ENCODE results near the gene SLC27A3. TPM values are rescaled to one million over a fixed set of nuclear protein-coding genes. Genes with fewer than 3 reads are reported as not detected.

SLC27A3 gene
- total RNA-seq, 2 experiments from 2014 or later, result 4.5 to 10.2 TPM

- peak overlapping the region; percentile 57 for H3K4me2 ChIP-seq (ENCODE audit: low read length)
- no peaks in the 10 kb centered on the region for H3K79me2 ChIP-seq (ENCODE audit: insufficient read depth, low read depth, low read length)
- no peak overlapping the region for H3K4me3 ChIP-seq (ENCODE audit: low read depth, low read length, poor library complexity, severe bottlenecking)
- ChIA-PET CTCF (ENCODE audit: unreplicated experiment) (interaction anchor here (0.6 kb wide), 1 partner anchor 18 kb away, joined by 13 read pairs; no protein-coding TSS in a partner anchor), POLR2A (interaction anchor here (0.6 to 1.2 kb wide), 8 partner anchors 11 to 408 kb away, joined by 3 to 5 read pairs (median 4); partner anchors contain the start of gene RPS27)
- peak overlapping the region; percentile 86 for H3K27ac ChIP-seq (ENCODE audit: low read depth, low read length, poor library complexity, severe bottlenecking)
- H2AFZ ChIP-seq (ENCODE audit: low read length), result no peak overlapping the region
- H3K4me1 ChIP-seq (ENCODE audit: insufficient read depth, low read length, poor library complexity, severe bottlenecking), result peaks cover 37% of the 10 kb centered on the region
- no peak for DNase-seq (ENCODE audit: low spot score)
- H3K36me3 ChIP-seq (ENCODE audit: insufficient read depth, low read length), result peaks cover 52% of the 10 kb centered on the region; the same call in 1 of the 2 replicates
- no peaks in the 10 kb centered on the region for H4K20me1 ChIP-seq (ENCODE audit: insufficient read depth, low read length)
- intact Hi-C loops (cut with micrococcal nuclease; ENCODE audit: unreplicated experiment), result loop anchor here (2.0 kb wide), 1 partner anchor 115 kb away; no protein-coding TSS in a partner anchor
- no TSS peak for BruUV-seq (replicated peaks)
- TF ChIP-seq, protein P1, sequence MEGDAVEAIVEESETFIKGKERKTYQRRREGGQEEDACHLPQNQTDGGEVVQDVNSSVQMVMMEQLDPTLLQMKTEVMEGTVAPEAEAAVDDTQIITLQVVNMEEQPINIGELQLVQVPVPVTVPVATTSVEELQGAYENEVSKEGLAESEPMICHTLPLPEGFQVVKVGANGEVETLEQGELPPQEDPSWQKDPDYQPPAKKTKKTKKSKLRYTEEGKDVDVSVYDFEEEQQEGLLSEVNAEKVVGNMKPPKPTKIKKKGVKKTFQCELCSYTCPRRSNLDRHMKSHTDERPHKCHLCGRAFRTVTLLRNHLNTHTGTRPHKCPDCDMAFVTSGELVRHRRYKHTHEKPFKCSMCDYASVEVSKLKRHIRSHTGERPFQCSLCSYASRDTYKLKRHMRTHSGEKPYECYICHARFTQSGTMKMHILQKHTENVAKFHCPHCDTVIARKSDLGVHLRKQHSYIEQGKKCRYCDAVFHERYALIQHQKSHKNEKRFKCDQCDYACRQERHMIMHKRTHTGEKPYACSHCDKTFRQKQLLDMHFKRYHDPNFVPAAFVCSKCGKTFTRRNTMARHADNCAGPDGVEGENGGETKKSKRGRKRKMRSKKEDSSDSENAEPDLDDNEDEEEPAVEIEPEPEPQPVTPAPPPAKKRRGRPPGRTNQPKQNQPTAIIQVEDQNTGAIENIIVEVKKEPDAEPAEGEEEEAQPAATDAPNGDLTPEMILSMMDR (conservative IDR thresholded peaks at IDR 0.05; ENCODE audit: low read length), result no peak
- no peak for TF ChIP-seq EZH2phosphoT487 (IDR thresholded peaks at IDR 0.05; ENCODE audit: borderline replicate concordance, low read depth, low read length)
- H3K9me2 ChIP-seq (ENCODE audit: insufficient read depth, low read length), result no peaks in the 10 kb centered on the region
- H3K9me3 ChIP-seq (ENCODE audit: low read length), result no peaks in the 10 kb centered on the region
These were observed 30.9 kb downstream of the SLC27A3 start for GRCh38 chr1:153805886-153806719.

DNA sequence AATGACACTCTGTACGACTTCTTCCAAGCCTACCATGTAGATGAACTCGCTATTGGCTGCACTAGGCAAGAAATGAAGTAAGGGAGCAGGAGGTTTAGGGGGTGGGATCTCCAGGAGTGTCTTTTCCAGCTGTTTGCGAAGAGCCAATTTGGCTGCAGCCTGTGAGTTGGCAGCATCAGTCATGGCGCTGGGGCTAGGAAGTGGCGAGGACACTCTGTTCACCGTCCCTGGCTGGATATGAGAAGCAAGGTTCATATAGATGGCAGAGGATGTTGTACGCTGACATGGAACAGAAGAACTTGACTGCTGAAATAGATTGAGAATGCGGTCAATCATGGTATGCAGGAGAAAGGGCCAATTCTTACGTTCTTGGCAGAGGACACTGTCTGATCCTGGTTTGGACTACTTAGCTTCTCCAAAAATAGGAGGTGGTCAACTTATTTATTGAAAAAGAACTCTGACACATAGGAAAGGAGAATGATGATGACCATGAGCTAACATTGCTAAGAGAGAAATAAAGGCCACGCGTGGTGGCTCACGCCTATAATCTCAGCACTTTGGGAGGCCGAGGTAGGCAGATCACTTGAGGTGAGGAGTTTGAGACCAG lies 41.2 kb downstream of the SLC27A3 start:
- Histone ChIP-seq H3K9me3 (ENCODE audit: low read length) (no peaks in the 10 kb centered on the region), H4K20me1 (ENCODE audit: insufficient read depth, low read length) (0 out of 2 replicates have a peak, but pooled peaks cover 4% of the 10 kb centered on the region), H3K4me3 (ENCODE audit: low read depth, low read length, poor library complexity, severe bottlenecking) (no peak overlapping the region), H3K27ac (ENCODE audit: low read depth, low read length, poor library complexity, severe bottlenecking) (no peak overlapping the region), H3K4me1 (ENCODE audit: insufficient read depth, low read length, poor library complexity, severe bottlenecking) (peaks cover 3% of the 10 kb centered on the region), H3K36me3 (ENCODE audit: insufficient read depth, low read length) (peaks cover 86% of the 10 kb centered on the region), H3K9me2 (ENCODE audit: insufficient read depth, low read length) (no peaks in the 10 kb centered on the region), H3K79me2 (ENCODE audit: insufficient read depth, low read depth, low read length) (peaks cover 7% of the 10 kb centered on the region; the same call in 1 of the 2 replicates), H3K4me2 (ENCODE audit: low read length) (no peak overlapping the region), H2AFZ (ENCODE audit: low read length) (no peak overlapping the region)
- CTCF ChIA-PET (ENCODE audit: unreplicated experiment), result no interaction called here
- TF ChIP-seq, protein P1 (conservative IDR thresholded peaks at IDR 0.05; ENCODE audit: low read length), result no peak
- no peak for TF ChIP-seq EZH2phosphoT487 (IDR thresholded peaks at IDR 0.05; ENCODE audit: borderline replicate concordance, low read depth, low read length)
- intact Hi-C loops (cut with micrococcal nuclease; ENCODE audit: unreplicated experiment), result no loop called here
- DNase-seq (ENCODE audit: low spot score), result no peak
- POLR2A ChIA-PET, result interaction anchor here (0.5 to 1.4 kb wide), 4 partner anchors 10 to 419 kb away, joined by 3 to 5 read pairs (median 3); partner anchors contain the start of gene GATAD2B
- no TSS peak for BruUV-seq (replicated peaks)
